WTC11 (cell line): ENCODE data around the gene FEN1. TPM values are rescaled to one million over a fixed set of nuclear protein-coding genes. Genes with fewer than 3 reads are reported as not detected.

Experiments used
- ATAC-seq: fragments of 200-7000 bp; cut with Tn5 transposase; 2 replicates; pipeline ENCODE4 v1.10.0; 2021; ENCODE audit warnings: mild to moderate bottlenecking, moderate library complexity
- CTCF ChIA-PET: fragments of 300-600 bp; sonication (Branson Sonifier 250); formaldehyde crosslinking; loops from one replicate; lab custom pipeline; 2021; ENCODE audit warnings: antibody characterized with exemption; lab: Charles Lee
- POLR2A ChIA-PET: fragments of 350-600 bp; sonication (Branson Sonifier 250); formaldehyde crosslinking; loops from one replicate; lab custom pipeline; 2021; ENCODE audit warnings: antibody characterized with exemption; lab: Charles Lee
- DNase-seq: peaks from one replicate; pipeline ENCODE4 v3.0.0; 2021; ENCODE audit warnings: low spot score
- H3K27ac Mint-ChIP-seq: 2 replicates; pipeline ENCODE4 v1.8.0; 2021; ENCODE audit warnings: mixed read lengths
- H3K27me3 Mint-ChIP-seq: 2 replicates; pipeline ENCODE4 v1.8.0; 2021; ENCODE audit warnings: low read depth, mild to moderate bottlenecking, moderate library complexity, mixed read lengths
- H3K36me3 Mint-ChIP-seq: 2 replicates; pipeline ENCODE4 v1.8.0; 2021; ENCODE audit warnings: mixed read lengths
- H3K4me1 Mint-ChIP-seq: 2 replicates; pipeline ENCODE4 v1.8.0; 2022; ENCODE audit warnings: mixed read lengths
- H3K4me3 Mint-ChIP-seq: 2 replicates; pipeline ENCODE4 v1.8.0; 2021; ENCODE audit warnings: mild to moderate bottlenecking, moderate library complexity, mixed read lengths
- H3K9me3 Mint-ChIP-seq: 2 replicates; pipeline ENCODE4 v1.8.0; 2021; ENCODE audit warnings: mixed read lengths
- ATF6 ChIP-seq: sonication (generic); formaldehyde crosslinking; IDR thresholded peaks from 2 replicates; pipeline ENCODE4 v1.8.1; 2023; ENCODE audit warnings: mild to moderate bottlenecking, missing genetic modification reagents
- CREM ChIP-seq: sonication (generic); formaldehyde crosslinking; IDR thresholded peaks from 2 replicates; pipeline ENCODE4 v1.8.1; 2022; ENCODE audit warnings: mild to moderate bottlenecking, missing genetic modification reagents, moderate library complexity
- EMX1 ChIP-seq: fragments of 250-450 bp; sonication (Bioruptor Pico); IDR thresholded peaks from 2 replicates; pipeline ENCODE4 v1.8.0; 2021; ENCODE audit warnings: mild to moderate bottlenecking
- GABPB1 ChIP-seq: sonication (generic); formaldehyde crosslinking; IDR thresholded peaks from 2 replicates; pipeline ENCODE4 v1.8.1; 2023; ENCODE audit warnings: mild to moderate bottlenecking, missing genetic modification reagents
- MXD4 ChIP-seq: fragments of 250-450 bp; sonication (Bioruptor Pico); IDR thresholded peaks from 2 replicates; pipeline ENCODE4 v1.8.0; 2021; ENCODE audit warnings: mild to moderate bottlenecking, moderate library complexity, borderline replicate concordance
- NFATC4 ChIP-seq: fragments of 250-450 bp; sonication (Bioruptor Pico); IDR thresholded peaks from 2 replicates; pipeline ENCODE4 v1.9.0; 2021; ENCODE audit warnings: mild to moderate bottlenecking
- NFYB ChIP-seq: sonication (generic); formaldehyde crosslinking; conservative IDR thresholded peaks from 2 replicates; pipeline ENCODE4 v1.8.0; 2022; ENCODE audit warnings: low read depth, missing genetic modification reagents
- NR3C1 ChIP-seq: sonication (generic); formaldehyde crosslinking; conservative IDR thresholded peaks from 2 replicates; pipeline ENCODE4 v1.8.1; 2023; ENCODE audit warnings: low read depth, mild to moderate bottlenecking, missing genetic modification reagents
- RORB ChIP-seq: fragments of 250-450 bp; sonication (Bioruptor Pico); IDR thresholded peaks from 2 replicates; pipeline ENCODE4 v1.9.0; 2021; ENCODE audit warnings: mild to moderate bottlenecking
- SP1 ChIP-seq: sonication (generic); formaldehyde crosslinking; conservative IDR thresholded peaks from 2 replicates; pipeline ENCODE4 v1.8.1; 2022; ENCODE audit warnings: missing genetic modification reagents
- TP53 ChIP-seq: sonication (generic); formaldehyde crosslinking; IDR thresholded peaks from 2 replicates; pipeline ENCODE4 v1.8.1; 2023; ENCODE audit warnings: mild to moderate bottlenecking, missing genetic modification reagents
- USF1 ChIP-seq: sonication (generic); formaldehyde crosslinking; IDR thresholded peaks from 2 replicates; pipeline ENCODE4 v1.8.0; 2022; ENCODE audit warnings: mild to moderate bottlenecking, missing genetic modification reagents
- ZNF263 ChIP-seq: sonication (generic); formaldehyde crosslinking; IDR thresholded peaks from 2 replicates; pipeline ENCODE4 v1.8.1; 2022; ENCODE audit warnings: low read depth, mild to moderate bottlenecking, moderate library complexity, missing genetic modification reagents
- ZNF416 ChIP-seq: fragments of 250-450 bp; sonication (Bioruptor Pico); IDR thresholded peaks from 2 replicates; pipeline ENCODE4 v1.9.0; 2021; ENCODE audit warnings: mild to moderate bottlenecking, inconsistent platforms
- ZNF423 ChIP-seq: fragments of 250-450 bp; sonication (Bioruptor Pico); IDR thresholded peaks from 2 replicates; pipeline ENCODE4 v2.1.2; 2022; ENCODE audit warnings: mild to moderate bottlenecking, moderate library complexity
- ZNF512 ChIP-seq: sonication (generic); formaldehyde crosslinking; IDR thresholded peaks from 2 replicates; pipeline ENCODE4 v1.8.1; 2022; ENCODE audit warnings: missing genetic modification reagents, borderline replicate concordance
- total RNA-seq: library from RNA; stranded (reverse); gene quantifications from 3 replicates; pipeline ENCODE4 v1.2.3, GENCODE V29; 2021
- TF ChIP-seq, protein P1 (sequence below): sonication (generic); formaldehyde crosslinking; IDR thresholded peaks from 2 replicates; pipeline ENCODE4 v1.8.0; 2022; ENCODE audit warnings: mild to moderate bottlenecking, missing genetic modification reagents
- TF ChIP-seq, protein P2 (sequence below): sonication (generic); formaldehyde crosslinking; IDR thresholded peaks from 2 replicates; pipeline ENCODE4 v1.8.0; 2023; ENCODE audit warnings: mild to moderate bottlenecking, missing genetic modification reagents
- TF ChIP-seq, protein P3 (sequence below): sonication (generic); formaldehyde crosslinking; IDR thresholded peaks from 2 replicates; pipeline ENCODE4 v1.8.0; 2022; ENCODE audit warnings: missing genetic modification reagents
- TF ChIP-seq, protein P4 (sequence below): sonication (generic); formaldehyde crosslinking; IDR thresholded peaks from 2 replicates; pipeline ENCODE4 v1.8.1; 2022; ENCODE audit warnings: low read depth, missing genetic modification reagents, borderline replicate concordance
- TF ChIP-seq, protein P5 (sequence below): sonication (generic); formaldehyde crosslinking; IDR thresholded peaks from 2 replicates; pipeline ENCODE4 v1.8.1; 2022; ENCODE audit warnings: mild to moderate bottlenecking, missing genetic modification reagents, moderate library complexity, borderline replicate concordance

FEN1 gene
- total RNA-seq, 1 experiment from 2014 or later = 96.3 TPM

DNA sequence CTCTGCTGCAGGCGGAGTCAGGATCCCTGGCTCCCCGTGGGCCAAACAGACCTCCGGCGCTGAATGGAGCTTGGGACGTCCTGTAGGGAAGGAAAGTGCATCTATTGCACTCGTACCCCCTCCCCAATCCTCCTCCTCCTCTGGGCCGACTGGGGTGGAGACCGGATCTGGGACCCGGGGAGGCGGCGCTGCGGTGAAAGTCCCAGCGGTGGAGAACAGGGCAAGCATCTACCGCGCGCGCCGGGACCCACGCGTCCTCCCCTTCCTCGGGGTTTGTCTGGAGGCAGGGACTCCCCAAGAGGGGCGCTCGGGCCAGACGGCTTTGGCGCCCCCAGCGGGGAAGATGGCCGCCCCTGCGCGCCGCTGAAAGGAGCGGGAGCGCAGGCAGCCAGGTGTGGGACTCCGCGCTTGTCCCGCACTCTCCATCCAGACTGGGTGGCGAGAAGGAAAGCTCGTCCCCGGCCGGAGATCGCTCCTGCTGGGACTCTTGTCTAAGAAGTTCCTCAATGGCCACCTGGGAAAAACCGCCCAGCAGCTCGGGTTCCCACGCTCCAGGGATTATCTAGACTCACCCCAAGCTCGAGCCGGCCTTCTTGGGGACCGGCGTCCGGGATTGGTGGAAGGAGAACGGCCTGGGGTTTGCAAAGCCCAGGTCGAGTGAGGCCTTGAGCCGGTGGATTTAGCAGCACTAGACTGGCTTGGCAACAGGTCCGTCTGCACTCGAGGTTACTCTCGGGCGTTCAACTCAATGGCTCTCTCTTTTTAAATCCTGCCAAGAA, 36.1 kb downstream of the FEN1 start:
- Mint-ChIP-seq H3K4me1 (peaks cover 59% of the 10 kb centered on the region), H3K9me3 (no peaks in the 10 kb centered on the region), H3K27me3 (no peaks in the 10 kb centered on the region), H3K27ac (peak overlapping the region; percentile 90), H3K4me3 (peak overlapping the region; percentile 85), H3K36me3 (0 out of 2 replicates have a peak, but pooled peaks cover 3% of the 10 kb centered on the region)
- DNase-seq (peak; percentile 64), ATAC-seq (peak; percentile 17)
- CTCF ChIA-PET = interaction anchor here (0.6 to 4.7 kb wide), 11 partner anchors 11 to 262 kb away, joined by 3 to 40 read pairs (median 3); partner anchors contain the start of gene FADS1
- POLR2A ChIA-PET = interaction anchor here (1.3 to 6.5 kb wide), 3 partner anchors 13 to 37 kb away, joined by 3 to 66 read pairs (median 5); partner anchors contain the start of genes FADS1, FEN1 and TMEM258
- no peak for TF ChIP-seq ZNF416
- TF ChIP-seq CREM (CRISPR knock-in tag) = no peak
- TF ChIP-seq, protein P1, sequence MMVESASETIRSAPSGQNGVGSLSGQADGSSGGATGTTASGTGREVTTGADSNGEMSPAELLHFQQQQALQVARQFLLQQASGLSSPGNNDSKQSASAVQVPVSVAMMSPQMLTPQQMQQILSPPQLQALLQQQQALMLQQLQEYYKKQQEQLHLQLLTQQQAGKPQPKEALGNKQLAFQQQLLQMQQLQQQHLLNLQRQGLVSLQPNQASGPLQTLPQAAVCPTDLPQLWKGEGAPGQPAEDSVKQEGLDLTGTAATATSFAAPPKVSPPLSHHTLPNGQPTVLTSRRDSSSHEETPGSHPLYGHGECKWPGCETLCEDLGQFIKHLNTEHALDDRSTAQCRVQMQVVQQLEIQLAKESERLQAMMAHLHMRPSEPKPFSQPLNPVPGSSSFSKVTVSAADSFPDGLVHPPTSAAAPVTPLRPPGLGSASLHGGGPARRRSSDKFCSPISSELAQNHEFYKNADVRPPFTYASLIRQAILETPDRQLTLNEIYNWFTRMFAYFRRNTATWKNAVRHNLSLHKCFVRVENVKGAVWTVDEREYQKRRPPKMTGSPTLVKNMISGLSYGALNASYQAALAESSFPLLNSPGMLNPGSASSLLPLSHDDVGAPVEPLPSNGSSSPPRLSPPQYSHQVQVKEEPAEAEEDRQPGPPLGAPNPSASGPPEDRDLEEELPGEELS (CRISPR knock-in tag) = no peak; the same call in 1 of the 2 replicates
- no peak for TF ChIP-seq MXD4 (CRISPR knock-in tag)
- TF ChIP-seq TP53 (CRISPR knock-in tag) = no peak
- TF ChIP-seq, protein P2, sequence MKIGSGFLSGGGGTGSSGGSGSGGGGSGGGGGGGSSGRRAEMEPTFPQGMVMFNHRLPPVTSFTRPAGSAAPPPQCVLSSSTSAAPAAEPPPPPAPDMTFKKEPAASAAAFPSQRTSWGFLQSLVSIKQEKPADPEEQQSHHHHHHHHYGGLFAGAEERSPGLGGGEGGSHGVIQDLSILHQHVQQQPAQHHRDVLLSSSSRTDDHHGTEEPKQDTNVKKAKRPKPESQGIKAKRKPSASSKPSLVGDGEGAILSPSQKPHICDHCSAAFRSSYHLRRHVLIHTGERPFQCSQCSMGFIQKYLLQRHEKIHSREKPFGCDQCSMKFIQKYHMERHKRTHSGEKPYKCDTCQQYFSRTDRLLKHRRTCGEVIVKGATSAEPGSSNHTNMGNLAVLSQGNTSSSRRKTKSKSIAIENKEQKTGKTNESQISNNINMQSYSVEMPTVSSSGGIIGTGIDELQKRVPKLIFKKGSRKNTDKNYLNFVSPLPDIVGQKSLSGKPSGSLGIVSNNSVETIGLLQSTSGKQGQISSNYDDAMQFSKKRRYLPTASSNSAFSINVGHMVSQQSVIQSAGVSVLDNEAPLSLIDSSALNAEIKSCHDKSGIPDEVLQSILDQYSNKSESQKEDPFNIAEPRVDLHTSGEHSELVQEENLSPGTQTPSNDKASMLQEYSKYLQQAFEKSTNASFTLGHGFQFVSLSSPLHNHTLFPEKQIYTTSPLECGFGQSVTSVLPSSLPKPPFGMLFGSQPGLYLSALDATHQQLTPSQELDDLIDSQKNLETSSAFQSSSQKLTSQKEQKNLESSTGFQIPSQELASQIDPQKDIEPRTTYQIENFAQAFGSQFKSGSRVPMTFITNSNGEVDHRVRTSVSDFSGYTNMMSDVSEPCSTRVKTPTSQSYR (CRISPR knock-in tag) = no peak
- TF ChIP-seq, protein P3, sequence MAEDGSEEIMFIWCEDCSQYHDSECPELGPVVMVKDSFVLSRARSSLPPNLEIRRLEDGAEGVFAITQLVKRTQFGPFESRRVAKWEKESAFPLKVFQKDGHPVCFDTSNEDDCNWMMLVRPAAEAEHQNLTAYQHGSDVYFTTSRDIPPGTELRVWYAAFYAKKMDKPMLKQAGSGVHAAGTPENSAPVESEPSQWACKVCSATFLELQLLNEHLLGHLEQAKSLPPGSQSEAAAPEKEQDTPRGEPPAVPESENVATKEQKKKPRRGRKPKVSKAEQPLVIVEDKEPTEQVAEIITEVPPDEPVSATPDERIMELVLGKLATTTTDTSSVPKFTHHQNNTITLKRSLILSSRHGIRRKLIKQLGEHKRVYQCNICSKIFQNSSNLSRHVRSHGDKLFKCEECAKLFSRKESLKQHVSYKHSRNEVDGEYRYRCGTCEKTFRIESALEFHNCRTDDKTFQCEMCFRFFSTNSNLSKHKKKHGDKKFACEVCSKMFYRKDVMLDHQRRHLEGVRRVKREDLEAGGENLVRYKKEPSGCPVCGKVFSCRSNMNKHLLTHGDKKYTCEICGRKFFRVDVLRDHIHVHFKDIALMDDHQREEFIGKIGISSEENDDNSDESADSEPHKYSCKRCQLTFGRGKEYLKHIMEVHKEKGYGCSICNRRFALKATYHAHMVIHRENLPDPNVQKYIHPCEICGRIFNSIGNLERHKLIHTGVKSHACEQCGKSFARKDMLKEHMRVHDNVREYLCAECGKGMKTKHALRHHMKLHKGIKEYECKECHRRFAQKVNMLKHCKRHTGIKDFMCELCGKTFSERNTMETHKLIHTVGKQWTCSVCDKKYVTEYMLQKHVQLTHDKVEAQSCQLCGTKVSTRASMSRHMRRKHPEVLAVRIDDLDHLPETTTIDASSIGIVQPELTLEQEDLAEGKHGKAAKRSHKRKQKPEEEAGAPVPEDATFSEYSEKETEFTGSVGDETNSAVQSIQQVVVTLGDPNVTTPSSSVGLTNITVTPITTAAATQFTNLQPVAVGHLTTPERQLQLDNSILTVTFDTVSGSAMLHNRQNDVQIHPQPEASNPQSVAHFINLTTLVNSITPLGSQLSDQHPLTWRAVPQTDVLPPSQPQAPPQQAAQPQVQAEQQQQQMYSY (CRISPR knock-in tag) = no peak
- TF ChIP-seq NR3C1 = no peak
- TF ChIP-seq EMX1 (CRISPR knock-in tag) = no peak
- TF ChIP-seq, protein P4, sequence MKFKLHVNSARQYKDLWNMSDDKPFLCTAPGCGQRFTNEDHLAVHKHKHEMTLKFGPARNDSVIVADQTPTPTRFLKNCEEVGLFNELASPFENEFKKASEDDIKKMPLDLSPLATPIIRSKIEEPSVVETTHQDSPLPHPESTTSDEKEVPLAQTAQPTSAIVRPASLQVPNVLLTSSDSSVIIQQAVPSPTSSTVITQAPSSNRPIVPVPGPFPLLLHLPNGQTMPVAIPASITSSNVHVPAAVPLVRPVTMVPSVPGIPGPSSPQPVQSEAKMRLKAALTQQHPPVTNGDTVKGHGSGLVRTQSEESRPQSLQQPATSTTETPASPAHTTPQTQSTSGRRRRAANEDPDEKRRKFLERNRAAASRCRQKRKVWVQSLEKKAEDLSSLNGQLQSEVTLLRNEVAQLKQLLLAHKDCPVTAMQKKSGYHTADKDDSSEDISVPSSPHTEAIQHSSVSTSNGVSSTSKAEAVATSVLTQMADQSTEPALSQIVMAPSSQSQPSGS (CRISPR knock-in tag) = no peak
- TF ChIP-seq ZNF512 (CRISPR knock-in tag) = no peak
- 0 out of 2 replicates have a peak, but pooled peaks have one; percentile 2 for TF ChIP-seq USF1 (CRISPR knock-in tag)
- no peak for TF ChIP-seq ZNF263 (CRISPR knock-in tag)
- no peak for TF ChIP-seq GABPB1
- TF ChIP-seq, protein P5, sequence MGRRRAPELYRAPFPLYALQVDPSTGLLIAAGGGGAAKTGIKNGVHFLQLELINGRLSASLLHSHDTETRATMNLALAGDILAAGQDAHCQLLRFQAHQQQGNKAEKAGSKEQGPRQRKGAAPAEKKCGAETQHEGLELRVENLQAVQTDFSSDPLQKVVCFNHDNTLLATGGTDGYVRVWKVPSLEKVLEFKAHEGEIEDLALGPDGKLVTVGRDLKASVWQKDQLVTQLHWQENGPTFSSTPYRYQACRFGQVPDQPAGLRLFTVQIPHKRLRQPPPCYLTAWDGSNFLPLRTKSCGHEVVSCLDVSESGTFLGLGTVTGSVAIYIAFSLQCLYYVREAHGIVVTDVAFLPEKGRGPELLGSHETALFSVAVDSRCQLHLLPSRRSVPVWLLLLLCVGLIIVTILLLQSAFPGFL (CRISPR knock-in tag) = no peak
- no peak; the same call in 1 of the 2 replicates for TF ChIP-seq SP1 (CRISPR knock-in tag)
- TF ChIP-seq ZNF423 (CRISPR knock-in tag) = no peak
- TF ChIP-seq NFYB (CRISPR knock-in tag) = no peak
- TF ChIP-seq RORB (CRISPR knock-in tag) = no peak
- TF ChIP-seq NFATC4 (CRISPR knock-in tag) = no peak
- TF ChIP-seq ATF6 (CRISPR knock-in tag) = no peak
